Suppressor macrophage treated with lipopolysaccharide for 1 hour (primary cell): ENCODE measurements around the gene TMEM181.
"Not testable (repeated sequence)": the region's sequence is repeated elsewhere in the genome, so short reads cannot be mapped to it uniquely, and the experiment has no call there.

Experiments used
- DNase-seq, 3 donors: peaks; one replicate each; pipeline ENCODE4 v3.0.0-alpha.2; 2020 to 2022

Gene TMEM181

GRCh38 chr6:158665332-158665731, 105.4 kb downstream of the TMEM181 start:
- no peak for DNase-seq

GRCh38 chr6:158666628-158667359, 106.9 kb downstream of the TMEM181 start:
- peak; percentile 81 to 95 (median 94) for DNase-seq

- no peak for DNase-seq
Observed at GRCh38 chr6:158667360-158667981, 107.6 kb downstream of the TMEM181 start.

- no peak for DNase-seq
Observed at GRCh38 chr6:158668707-158669103, 108.8 kb downstream of the TMEM181 start.

- no peak for DNase-seq
Observed at GRCh38 chr6:158669145-158670035, 109.5 kb downstream of the TMEM181 start.

GRCh38 chr6:158672119-158672518, 112.2 kb downstream of the TMEM181 start:
- DNase-seq: not testable (repeated sequence)

- no peak for DNase-seq
Observed at GRCh38 chr6:158672726-158673125, 112.8 kb downstream of the TMEM181 start.

GRCh38 chr6:158674342-158675131, 114.6 kb downstream of the TMEM181 start:
- no peak for DNase-seq

- not testable (repeated sequence) for DNase-seq
Observed at GRCh38 chr6:158677094-158677493, 117.2 kb downstream of the TMEM181 start.

- DNase-seq: no peak
Observed at GRCh38 chr6:158677906-158678578, 118.2 kb downstream of the TMEM181 start.

GRCh38 chr6:158680015-158680414, 120.1 kb downstream of the TMEM181 start:
- DNase-seq: no peak

- DNase-seq: no peak
Observed at GRCh38 chr6:158680481-158680880, 120.6 kb downstream of the TMEM181 start.

- no peak for DNase-seq
Observed at GRCh38 chr6:158684311-158684710, 124.4 kb downstream of the TMEM181 start.

GRCh38 chr6:158684745-158685324, 124.9 kb downstream of the TMEM181 start:
- no peak for DNase-seq
